ENCODE results near the gene ANKLE2. TPM values are rescaled to one million over a fixed set of nuclear protein-coding genes. Genes with fewer than 3 reads are reported as not detected.

ANKLE2 gene
- total RNA-seq, 3 donors from 2014 or later, result 64.2 to 75.4 (median 73.5) TPM

- intact Hi-C loops (cut with DNase I; ENCODE audit: low total_unique reads), result no loop called here
- H3K27me3 ChIP-seq, result no peaks in the 10 kb centered on the region
- H3K4me1 ChIP-seq, result peaks cover 7 to 13% of the 10 kb centered on the region in 2 donors
- H3K36me3 ChIP-seq, result no peaks in the 10 kb centered on the region
- no peaks in the 10 kb centered on the region for H3K9me3 ChIP-seq
- H3K4me3 ChIP-seq, result peak overlapping the region; percentile 91 to 98 (median 94)
- no peak for DNase-seq (ENCODE audit: low spot score in 2 of 2)
- no peak for TF ChIP-seq POLR2A (IDR thresholded peaks at IDR 0.05)
- no peak for TF ChIP-seq POLR2AphosphoS5 (IDR thresholded peaks at IDR 0.05)
- TF ChIP-seq, protein P1, sequence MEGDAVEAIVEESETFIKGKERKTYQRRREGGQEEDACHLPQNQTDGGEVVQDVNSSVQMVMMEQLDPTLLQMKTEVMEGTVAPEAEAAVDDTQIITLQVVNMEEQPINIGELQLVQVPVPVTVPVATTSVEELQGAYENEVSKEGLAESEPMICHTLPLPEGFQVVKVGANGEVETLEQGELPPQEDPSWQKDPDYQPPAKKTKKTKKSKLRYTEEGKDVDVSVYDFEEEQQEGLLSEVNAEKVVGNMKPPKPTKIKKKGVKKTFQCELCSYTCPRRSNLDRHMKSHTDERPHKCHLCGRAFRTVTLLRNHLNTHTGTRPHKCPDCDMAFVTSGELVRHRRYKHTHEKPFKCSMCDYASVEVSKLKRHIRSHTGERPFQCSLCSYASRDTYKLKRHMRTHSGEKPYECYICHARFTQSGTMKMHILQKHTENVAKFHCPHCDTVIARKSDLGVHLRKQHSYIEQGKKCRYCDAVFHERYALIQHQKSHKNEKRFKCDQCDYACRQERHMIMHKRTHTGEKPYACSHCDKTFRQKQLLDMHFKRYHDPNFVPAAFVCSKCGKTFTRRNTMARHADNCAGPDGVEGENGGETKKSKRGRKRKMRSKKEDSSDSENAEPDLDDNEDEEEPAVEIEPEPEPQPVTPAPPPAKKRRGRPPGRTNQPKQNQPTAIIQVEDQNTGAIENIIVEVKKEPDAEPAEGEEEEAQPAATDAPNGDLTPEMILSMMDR (IDR thresholded peaks at IDR 0.05), result no peak
- H3K27ac ChIP-seq, result peak overlapping the region; percentile 71
These were observed 50.4 kb downstream of the ANKLE2 start for GRCh38 chr12:132711080-132711843.

DNA sequence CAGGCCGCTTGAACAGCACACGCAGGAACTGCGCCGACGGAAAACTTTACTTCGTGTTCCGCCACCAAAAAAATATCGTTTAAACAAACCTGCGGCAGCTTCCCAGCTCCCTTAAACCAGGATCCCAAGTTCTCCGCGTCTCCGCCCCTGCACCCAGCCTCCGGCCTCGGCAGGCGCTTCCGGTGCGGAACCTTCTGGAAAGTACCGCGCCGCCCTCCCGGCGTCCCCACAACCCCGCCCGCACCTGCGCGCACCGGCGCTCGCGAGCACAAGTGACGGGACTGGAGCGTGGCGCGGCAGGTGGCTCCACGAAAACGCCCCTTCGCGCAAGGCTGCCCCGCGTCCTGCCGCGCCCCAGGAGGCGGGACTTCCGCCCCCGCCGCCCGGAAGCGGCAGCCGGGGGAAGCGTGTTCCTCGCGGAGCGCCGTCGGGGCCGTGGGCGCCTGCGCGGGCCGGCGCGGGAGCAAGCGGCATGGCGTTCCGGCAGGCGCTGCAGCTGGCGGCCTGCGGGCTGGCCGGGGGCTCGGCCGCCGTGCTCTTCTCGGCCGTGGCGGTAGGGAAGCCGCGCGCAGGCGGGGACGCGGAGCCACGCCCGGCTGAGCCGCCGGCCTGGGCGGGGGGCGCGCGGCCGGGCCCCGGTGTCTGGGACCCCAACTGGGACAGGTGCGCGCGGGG is 51.1 kb downstream of the ANKLE2 start, which contains the start of gene PGAM5:
Gene PGAM5, plus strand, starts transcription at position 438 of the 675 bp plus-strand sequence. Its CDS starts 35 bp downstream, at position 473.
- TF ChIP-seq POLR2AphosphoS5 (IDR thresholded peaks at IDR 0.05), result peak; percentile 46 to 69 (median 61)
- no peak for TF ChIP-seq POLR2A (IDR thresholded peaks at IDR 0.05)
- TF ChIP-seq, protein P1 (IDR thresholded peaks at IDR 0.05), result no peak
- peak; percentile 78 to 80 for DNase-seq (ENCODE audit: low spot score in 2 of 2)
- Histone ChIP-seq H3K27ac (peak within 1 kb of the TSS; percentile 71), H3K27me3 (no peaks in the 10 kb centered on the region), H3K9me3 (no peaks in the 10 kb centered on the region), H3K4me3 (peak within 1 kb of the TSS; percentile 91 to 98 (median 94)), H3K36me3 (no peaks in the 10 kb centered on the region), H3K4me1 (peaks cover 7 to 13% of the 10 kb centered on the region in 2 donors)
- intact Hi-C loops (cut with DNase I; ENCODE audit: low total_unique reads), result no loop called here

GRCh38 chr12:132710043-132710404 is 51.6 kb downstream of the ANKLE2 start:
- no peaks in the 10 kb centered on the region for H3K9me3 ChIP-seq
- H3K4me3 ChIP-seq, result peak overlapping the region; percentile 91 to 98 (median 94)
- no peak for DNase-seq (ENCODE audit: low spot score in 2 of 2)
- TF ChIP-seq, protein P1 (IDR thresholded peaks at IDR 0.05), result no peak
- TF ChIP-seq POLR2AphosphoS5 (IDR thresholded peaks at IDR 0.05) (no peak), POLR2A (IDR thresholded peaks at IDR 0.05) (no peak)
- H3K4me1 ChIP-seq, result peaks cover 7 to 13% of the 10 kb centered on the region in 2 donors
- intact Hi-C loops (cut with DNase I; ENCODE audit: low total_unique reads), result no loop called here
- H3K27me3 ChIP-seq, result no peaks in the 10 kb centered on the region
- peak overlapping the region; percentile 71 for H3K27ac ChIP-seq
- H3K36me3 ChIP-seq, result no peaks in the 10 kb centered on the region

GRCh38 chr12:132708150-132708549 is 53.5 kb downstream of the ANKLE2 start:
- DNase-seq (ENCODE audit: low spot score in 2 of 2), result no peak

More at GRCh38 chr12:132708150-132708549, 53.5 kb downstream of the ANKLE2 start:
- H3K4me1 ChIP-seq, result peaks cover 7 to 13% of the 10 kb centered on the region in 2 donors
- no peaks in the 10 kb centered on the region for H3K27me3 ChIP-seq
- H3K36me3 ChIP-seq, result no peaks in the 10 kb centered on the region
- H3K4me3 ChIP-seq, result no peak overlapping the region
- no peak overlapping the region for H3K27ac ChIP-seq
- no peak for TF ChIP-seq POLR2A (IDR thresholded peaks at IDR 0.05)
- TF ChIP-seq, protein P1 (IDR thresholded peaks at IDR 0.05), result no peak
- TF ChIP-seq POLR2AphosphoS5 (IDR thresholded peaks at IDR 0.05), result no peak
- H3K9me3 ChIP-seq, result no peaks in the 10 kb centered on the region
- intact Hi-C loops (cut with DNase I; ENCODE audit: low total_unique reads), result no loop called here

All from breast epithelium (tissue), 4 donors.